SK-N-SH (cell line): ENCODE data around the gene SEC11A. TPM values are rescaled to one million over a fixed set of nuclear protein-coding genes. Genes with fewer than 3 reads are reported as not detected.

ENCODE experiments used
- CTCF ChIA-PET: fragments of 300-600, 350-600 bp; formaldehyde crosslinking; extraction: SDS; loops from one replicate; lab custom pipeline; 2021; lab: Yijun Ruan, JAX
- POLR2A ChIA-PET: fragments of 350-600 bp; sonication (Branson Sonifier 250); formaldehyde crosslinking; extraction: SDS; loops from one replicate; lab custom pipeline; 2020; ENCODE audit warnings: antibody characterized with exemption, inconsistent platforms; lab: Yijun Ruan, JAX
- DNase-seq: peaks from one replicate; pipeline ENCODE4 v3.0.0; 2012
- H2AFZ ChIP-seq: fragments of 200-600 bp; sonication (generic); 2 replicates; pipeline ENCODE4 v1.8.1; 2016; ENCODE audit warnings: antibody characterized with exemption, mild to moderate bottlenecking, low read depth
- H3F3A ChIP-seq: fragments of 200-600 bp; sonication (generic); replicated peaks from 2 replicates; pipeline ENCODE3; 2016; ENCODE audit warnings: antibody characterized with exemption, mild to moderate bottlenecking; ENCODE audit not compliant: insufficient read depth
- H3K27ac ChIP-seq, 2 experiments: fragments of 200-500 bp in 1 of 2; fragments of 200-600 bp in 1 of 2; sonication (Bioruptor generic) in 1 of 2; sonication (generic), shearing (Covaris generic) in 1 of 2; 2 replicates each; pipeline versions ENCODE4 v1.5.1 to v1.6.1; 2014 to 2016; ENCODE audit warnings: low read depth in 2 of 2, inconsistent platforms in 1 of 2, low read length in 1 of 2, mild to moderate bottlenecking in 1 of 2, mixed read lengths in 1 of 2
- H3K27me3 ChIP-seq: fragments of 200-600 bp; sonication (generic), shearing (Covaris generic); 2 replicates; pipeline ENCODE4 v1.6.1; 2016; ENCODE audit warnings: mixed run types; ENCODE audit not compliant: insufficient read depth
- H3K36me3 ChIP-seq, 2 experiments: fragments of 200-500 bp in 1 of 2; fragments of 200-600 bp in 1 of 2; sonication (Bioruptor generic) in 1 of 2; sonication (generic) in 1 of 2; replicated peaks in 1 of 2; 2 replicates each; pipeline versions ENCODE3 to v1.5.1; 2014 to 2016; ENCODE audit warnings: low read length in 1 of 2, mild to moderate bottlenecking in 1 of 2; ENCODE audit not compliant: insufficient read depth in 2 of 2, control insufficient read depth in 1 of 2
- H3K4me1 ChIP-seq, 2 experiments: fragments of 200-500 bp in 1 of 2; fragments of 200-600 bp in 1 of 2; sonication (Bioruptor generic) in 1 of 2; sonication (generic), shearing (Covaris generic) in 1 of 2; 2 replicates each; pipeline versions ENCODE4 v1.5.1 to v1.6.1; 2014 to 2016; ENCODE audit warnings: low read depth in 1 of 2, low read length in 1 of 2, mixed run types in 1 of 2; ENCODE audit not compliant: insufficient read depth in 2 of 2, control insufficient read depth in 1 of 2
- H3K4me2 ChIP-seq: fragments of 200-600 bp; sonication (generic), shearing (Covaris generic); 2 replicates; pipeline ENCODE4 v1.6.1; 2017; ENCODE audit warnings: mixed run types
- H3K4me3 ChIP-seq, 2 experiments: fragments of 200-500 bp in 1 of 2; fragments of 200-600 bp in 1 of 2; sonication (Bioruptor generic) in 1 of 2; sonication (generic), shearing (Covaris generic) in 1 of 2; 2 replicates each; pipeline versions ENCODE4 v1.5.1 to v1.8.1; 2014 to 2016; ENCODE audit warnings: low read depth in 2 of 2, inconsistent platforms in 1 of 2, low read length in 1 of 2, mild to moderate bottlenecking in 1 of 2, mixed read lengths in 1 of 2, moderate library complexity in 1 of 2
- H3K79me2 ChIP-seq: fragments of 200-600 bp; sonication (generic); 2 replicates; pipeline ENCODE4 v1.8.1; 2017; ENCODE audit warnings: mild to moderate bottlenecking; ENCODE audit not compliant: insufficient read depth
- H3K9ac ChIP-seq: fragments of 200-600 bp; sonication (generic); 2 replicates; pipeline ENCODE4 v1.6.1; 2017; ENCODE audit warnings: mixed run types
- H3K9me2 ChIP-seq: fragments of 200-600 bp; sonication (generic); 2 replicates; pipeline ENCODE4 v1.6.1; 2017; ENCODE audit warnings: mixed run types
- H3K9me3 ChIP-seq: fragments of 200-600 bp; sonication (generic); 2 replicates; pipeline ENCODE4 v1.6.1; 2017; ENCODE audit warnings: mixed run types, mild to moderate bottlenecking, moderate library complexity
- H4K20me1 ChIP-seq: fragments of 200-600 bp; sonication (generic); 2 replicates; pipeline ENCODE4 v1.6.1; 2017; ENCODE audit warnings: mild to moderate bottlenecking, mixed run types; ENCODE audit not compliant: insufficient read depth
- CHD2 ChIP-seq: fragments of 150-350 bp; IDR thresholded peaks from 2 replicates; pipeline ENCODE4 v1.6.1; 2018; ENCODE audit warnings: low read length; ENCODE audit not compliant: partially characterized antibody
- FOXM1 ChIP-seq: IDR thresholded peaks from 2 replicates; pipeline ENCODE4 v1.4.0; 2012; ENCODE audit warnings: low read depth, mild to moderate bottlenecking
- GABPA ChIP-seq: IDR thresholded peaks from 2 replicates; pipeline ENCODE4 v1.4.0; 2012; ENCODE audit warnings: low read depth, mild to moderate bottlenecking
- GATA2 ChIP-seq: sonication (generic); formaldehyde crosslinking; IDR thresholded peaks from 2 replicates; pipeline ENCODE4 v1.5.0; 2020; ENCODE audit warnings: mild to moderate bottlenecking, missing genetic modification reagents
- MAX ChIP-seq: IDR thresholded peaks from 2 replicates; pipeline ENCODE4 v1.4.0; 2012; ENCODE audit warnings: low read depth
- MEF2A ChIP-seq: IDR thresholded peaks from 2 replicates; pipeline ENCODE4 v1.4.0; 2012; ENCODE audit warnings: low read depth, borderline replicate concordance
- NRF1 ChIP-seq: IDR thresholded peaks from 2 replicates; pipeline ENCODE4 v1.6.1; 2012; ENCODE audit warnings: low read depth, mild to moderate bottlenecking, low read length
- POLR2AphosphoS5 ChIP-seq: IDR thresholded peaks from 2 replicates; pipeline ENCODE4 v1.6.1; 2012; ENCODE audit warnings: low read depth, low read length
- REST ChIP-seq: IDR thresholded peaks from 2 replicates; pipeline ENCODE4 v1.6.1; 2012; ENCODE audit warnings: mild to moderate bottlenecking, low read depth, low read length, moderate library complexity
- RFX5 ChIP-seq: IDR thresholded peaks from 2 replicates; pipeline ENCODE4 v1.6.1; 2012; ENCODE audit warnings: mild to moderate bottlenecking, improper control_type of control experiment, low read length
- RXRA ChIP-seq: IDR thresholded peaks from 2 replicates; pipeline ENCODE4 v1.4.0; 2012; ENCODE audit warnings: low read depth, mild to moderate bottlenecking, borderline replicate concordance
- SIN3A ChIP-seq: IDR thresholded peaks from 2 replicates; pipeline ENCODE4 v1.6.1; 2012; ENCODE audit warnings: low read depth, mild to moderate bottlenecking, low read length, moderate library complexity, borderline replicate concordance
- SMC3 ChIP-seq: IDR thresholded peaks from 2 replicates; pipeline ENCODE4 v1.6.1; 2012; ENCODE audit warnings: low read depth, low read length, improper control_type of control experiment
- TEAD4 ChIP-seq: IDR thresholded peaks from 2 replicates; pipeline ENCODE4 v1.4.0; 2012; ENCODE audit warnings: mild to moderate bottlenecking, borderline replicate concordance; ENCODE audit not compliant: insufficient read depth
- USF1 ChIP-seq: IDR thresholded peaks from 2 replicates; pipeline ENCODE4 v1.4.0; 2012; ENCODE audit warnings: low read depth, borderline replicate concordance
- USF2 ChIP-seq: fragments of 150-350 bp; IDR thresholded peaks from 2 replicates; pipeline ENCODE4 v1.6.1; 2017; ENCODE audit warnings: antibody characterized with exemption, low read length, low read depth, borderline replicate concordance
- YY1 ChIP-seq: IDR thresholded peaks from 2 replicates; pipeline ENCODE4 v1.4.0; 2012; ENCODE audit warnings: low read depth, mild to moderate bottlenecking
- ZBTB33 ChIP-seq: IDR thresholded peaks from 2 replicates; pipeline ENCODE4 v1.4.0; 2012; ENCODE audit warnings: low read depth, borderline replicate concordance
- WGBS: methylation state at CpG from one replicate; pipeline ENCODE4 v1.1.6; 2017; ENCODE audit warnings: low lambda C conversion rate; 5-methylcytosine and 5-hydroxymethylcytosine counted together
- polyA plus RNA-seq, 3 experiments: library from polyadenylated mRNA; depleted of rRNA; stranded (reverse); fragments of >200 nt; gene quantifications; 2 replicates each; pipeline ENCODE4 v1.2.3, GENCODE V29; 2012

The SEC11A gene
- polyA plus RNA-seq, 1 of the 3 experiments (the other 2 are of a cell fraction): 107 TPM

GRCh38 chr15:84653910-84654688 is 61.8 kb downstream of the SEC11A start, which contains the start of gene WDR73 (continued):
- peak; percentile 77 for TF ChIP-seq MAX
- TF ChIP-seq NRF1: no peak
- no peak for TF ChIP-seq MEF2A
- TF ChIP-seq CHD2: peak; percentile 100
- no peak for TF ChIP-seq GATA2
- peak; percentile 99 for TF ChIP-seq ZBTB33
- TF ChIP-seq GABPA: peak; percentile 89
- no peak for TF ChIP-seq RXRA

DNA sequence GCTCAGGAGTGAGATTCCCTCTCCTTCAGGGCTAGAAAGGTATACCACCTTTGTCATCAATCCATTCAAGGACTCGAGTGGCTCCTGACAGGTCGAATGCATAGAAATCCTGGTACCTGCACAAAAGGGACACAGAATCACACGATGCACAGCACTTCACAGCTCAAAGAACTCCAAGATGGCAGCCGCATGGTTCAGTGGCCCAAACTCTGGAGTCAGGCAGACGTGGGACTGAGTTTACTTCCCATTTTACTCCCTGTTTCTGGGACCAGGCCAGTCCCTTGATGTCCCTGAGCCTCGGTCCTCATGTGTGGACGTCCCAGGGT is 62.4 kb downstream of the SEC11A start:
- 0 out of 2 replicates have a peak overlapping the region, but pooled peaks have one; percentile 59 for H2AFZ ChIP-seq
- no peak for TF ChIP-seq CHD2
- no peak for TF ChIP-seq REST
- TF ChIP-seq USF2: no peak
- no peak for TF ChIP-seq POLR2AphosphoS5
- no peak for TF ChIP-seq GABPA
- TF ChIP-seq SMC3: no peak
- TF ChIP-seq TEAD4: no peak
- no peak for TF ChIP-seq FOXM1
- TF ChIP-seq GATA2: no peak
- no peak for TF ChIP-seq USF1
- TF ChIP-seq SIN3A: no peak
- TF ChIP-seq YY1: no peak
- no peak for TF ChIP-seq RFX5
- TF ChIP-seq, all 33 proteins: peak for 0
- WGBS: 5% methylated on average over 7 of the region's 7 CpGs
- Histone ChIP-seq H3K36me3 (peaks cover 20 to 27% of the 10 kb centered on the region in 2 experiments), H3K9me2 (no peaks in the 10 kb centered on the region), H3K79me2 (peaks cover 35% of the 10 kb centered on the region), H3K9me3 (no peaks in the 10 kb centered on the region), H3K4me1 (peaks cover 21 to 30% of the 10 kb centered on the region in 2 experiments; a peak in 2 of 4 replicates), H3K9ac (peak overlapping the region; percentile 89), H3K4me3 (peak overlapping the region; percentile 54 to 92), H3K27me3 (no peaks in the 10 kb centered on the region), H4K20me1 (no peaks in the 10 kb centered on the region), H3K4me2 (peak overlapping the region; percentile 79), H3K27ac (peak overlapping the region; percentile 72 to 86), H3F3A (peaks cover 15% of the 10 kb centered on the region)
- POLR2A ChIA-PET: interaction anchor here (0.6 to 2.4 kb wide), 16 partner anchors 9 to 1056 kb away, joined by 3 to 12 read pairs (median 4); partner anchors contain the start of genes SEC11A and ZSCAN2
- peak; percentile 30 for DNase-seq
- CTCF ChIA-PET: interaction anchor here (0.6 to 2.6 kb wide), 13 partner anchors 10 to 276 kb away, joined by 3 to 17 read pairs (median 5); no protein-coding TSS in a partner anchor
